ENCODE measurements around the gene PDE2A. TPM values are rescaled to one million over a fixed set of nuclear protein-coding genes. Genes with fewer than 3 reads are reported as not detected.

PDE2A gene
- total and polyA plus RNA-seq, 7 experiments from 2014 or later: 0.97 to 9.0 (median 1.7) TPM; not detected in 2

DNA sequence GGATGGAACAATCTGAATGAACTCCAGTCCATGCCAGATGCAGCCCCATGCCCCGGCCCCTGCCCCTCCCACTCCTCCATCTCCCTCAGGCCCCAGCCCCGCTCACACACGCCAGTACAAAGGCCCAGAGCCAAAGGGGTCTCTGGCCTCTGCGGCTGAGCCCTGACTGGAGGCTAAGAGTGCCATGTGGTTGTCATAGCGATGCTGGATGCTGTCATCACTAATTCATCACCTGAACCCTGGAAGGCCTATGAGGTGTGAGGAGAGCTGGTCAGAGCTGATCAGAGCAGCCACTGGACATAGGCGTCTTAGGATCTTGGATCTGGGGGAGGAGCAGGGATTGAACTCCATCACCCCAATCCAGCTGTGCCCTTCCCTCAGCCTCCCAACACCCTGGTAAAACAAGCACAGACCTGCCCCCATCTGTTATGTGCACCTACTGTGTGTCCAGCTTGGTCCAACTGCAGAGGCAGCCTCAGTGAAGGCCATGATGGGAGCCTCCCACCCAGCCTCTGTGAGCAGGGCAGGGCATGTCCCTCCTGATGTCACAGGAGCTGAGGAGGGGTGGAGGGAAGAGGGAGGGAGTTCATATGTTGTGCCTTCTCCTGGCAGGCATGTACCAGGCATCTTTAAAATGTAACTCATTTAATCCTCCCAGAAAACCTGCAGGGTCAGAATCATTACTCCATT lies 16.7 kb downstream of the PDE2A start:
- Histone ChIP-seq H3K4me1 (ENCODE audit: control insufficient read depth in 2 of 2, insufficient read depth in 2 of 2, low read length in 2 of 2) (no peaks in the 10 kb centered on the region), H3K9me3 (ENCODE audit: control insufficient read depth in 2 of 3, low read length in 3 of 3) (no peaks in the 10 kb centered on the region), H3K4me3 (ENCODE audit: low read length) (no peak overlapping the region), H3K27ac (ENCODE audit: low read depth, low read length) (no peak overlapping the region), H3K27me3 (ENCODE audit: control insufficient read depth in 2 of 2, insufficient read depth in 2 of 2, low read length in 2 of 2) (no peaks in the 10 kb centered on the region), H3K36me3 (ENCODE audit: control insufficient read depth in 2 of 3, insufficient read depth in 3 of 3, low read length in 3 of 3) (no peaks in the 10 kb centered on the region)
- DNase-seq (no peak), ATAC-seq (no peak)
- intact Hi-C loops (cut with micrococcal nuclease): no loop called here
- Mint-ChIP-seq H3K9me3 (no peaks in the 10 kb centered on the region), H3K4me3 (no peak overlapping the region), H3K27ac (no peak overlapping the region), H3K4me1 (no peaks in the 10 kb centered on the region), H3K36me3 (no peaks in the 10 kb centered on the region), H3K27me3 (peaks cover 0 to 28% (median under 1%) of the 10 kb centered on the region in 5 donors)
- POLR2A ChIA-PET: no interaction called here
- CTCF ChIA-PET: interaction anchor here (1.1 kb wide), 1 partner anchor 26 kb away, joined by 3 read pairs; no protein-coding TSS in a partner anchor

DNA sequence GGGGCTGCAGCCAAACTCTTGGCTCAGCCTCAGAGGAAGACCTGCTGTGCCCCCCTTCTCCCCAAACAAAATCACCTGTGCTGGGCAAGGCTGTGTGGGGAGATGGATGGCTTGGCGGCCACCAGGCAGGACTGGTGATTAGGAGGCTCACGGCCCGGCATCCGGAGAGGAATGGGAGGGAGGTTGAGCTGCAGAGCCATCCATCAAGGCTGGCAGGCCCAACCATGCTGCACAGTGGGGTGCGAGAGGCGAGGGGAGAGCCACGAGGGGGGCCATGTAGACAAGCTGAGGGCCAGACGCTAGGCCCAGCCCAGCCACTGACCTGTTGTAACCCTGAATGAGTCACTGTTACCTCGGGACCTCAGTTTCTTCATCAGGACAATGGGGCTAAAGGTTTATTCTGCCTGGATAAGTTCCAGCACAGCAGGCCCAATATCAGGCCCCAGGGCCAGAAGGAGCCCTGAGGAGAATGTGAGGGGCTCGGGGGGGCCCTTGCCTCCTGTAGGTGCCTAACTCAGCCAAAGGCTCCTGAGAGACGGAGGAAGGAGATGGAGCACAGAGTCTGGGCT lies 18.2 kb downstream of the PDE2A start:
- Mint-ChIP-seq H3K36me3 (no peaks in the 10 kb centered on the region), H3K9me3 (no peaks in the 10 kb centered on the region), H3K27ac (no peak overlapping the region), H3K4me1 (no peaks in the 10 kb centered on the region), H3K27me3 (peaks cover 0 to 20% (median 0%) of the 10 kb centered on the region in 5 donors), H3K4me3 (no peak overlapping the region)
- H3K27ac ChIP-seq (ENCODE audit: low read depth, low read length): no peak overlapping the region
- POLR2A ChIA-PET: no interaction called here
- DNase-seq: no peak
- H3K9me3 ChIP-seq (ENCODE audit: control insufficient read depth in 2 of 3, low read length in 3 of 3): no peaks in the 10 kb centered on the region
- intact Hi-C loops (cut with micrococcal nuclease): no loop called here
- H3K36me3 ChIP-seq (ENCODE audit: control insufficient read depth in 2 of 3, insufficient read depth in 3 of 3, low read length in 3 of 3): no peaks in the 10 kb centered on the region
- H3K27me3 ChIP-seq (ENCODE audit: control insufficient read depth in 2 of 2, insufficient read depth in 2 of 2, low read length in 2 of 2): no peaks in the 10 kb centered on the region
- H3K4me3 ChIP-seq (ENCODE audit: low read length): no peak overlapping the region
- no peak for ATAC-seq
- no peaks in the 10 kb centered on the region for H3K4me1 ChIP-seq (ENCODE audit: control insufficient read depth in 2 of 2, insufficient read depth in 2 of 2, low read length in 2 of 2)
- CTCF ChIA-PET: no interaction called here

DNA sequence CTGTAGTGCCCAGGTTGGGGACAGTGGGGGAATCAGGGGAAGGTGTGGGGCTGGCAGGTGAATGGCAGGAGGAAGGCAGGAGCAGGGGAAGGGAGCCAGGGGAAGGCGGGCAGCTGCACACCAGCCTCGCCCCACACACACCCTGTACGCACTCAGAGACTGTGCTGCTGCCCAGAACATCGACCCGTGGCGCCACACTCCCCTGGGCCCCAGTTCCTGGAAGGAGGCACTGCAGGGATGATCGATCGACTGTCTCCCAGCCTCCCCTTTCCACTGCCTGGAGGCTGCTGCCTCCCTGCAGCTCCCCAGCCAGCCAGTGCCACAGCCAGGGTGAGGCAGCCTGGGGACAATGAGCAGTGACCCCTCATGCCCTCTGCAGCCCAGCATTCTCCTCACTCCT lies 19.2 kb downstream of the PDE2A start:
- intact Hi-C loops (cut with micrococcal nuclease): no loop called here
- Histone ChIP-seq H3K4me3 (ENCODE audit: low read length) (no peak overlapping the region), H3K9me3 (ENCODE audit: control insufficient read depth in 2 of 3, low read length in 3 of 3) (no peaks in the 10 kb centered on the region), H3K27ac (ENCODE audit: low read depth, low read length) (no peak overlapping the region), H3K36me3 (ENCODE audit: control insufficient read depth in 2 of 3, insufficient read depth in 3 of 3, low read length in 3 of 3) (no peaks in the 10 kb centered on the region), H3K27me3 (ENCODE audit: control insufficient read depth in 2 of 2, insufficient read depth in 2 of 2, low read length in 2 of 2) (no peaks in the 10 kb centered on the region), H3K4me1 (ENCODE audit: control insufficient read depth in 2 of 2, insufficient read depth in 2 of 2, low read length in 2 of 2) (no peaks in the 10 kb centered on the region)
- ATAC-seq (no peak), DNase-seq (no peak)
- Mint-ChIP-seq H3K27me3 (peaks cover 0 to 14% (median 0%) of the 10 kb centered on the region in 5 donors), H3K9me3 (no peaks in the 10 kb centered on the region), H3K27ac (no peak overlapping the region), H3K36me3 (no peaks in the 10 kb centered on the region), H3K4me3 (no peak overlapping the region), H3K4me1 (no peaks in the 10 kb centered on the region)
- ChIA-PET CTCF (no interaction called here), POLR2A (no interaction called here)

DNA sequence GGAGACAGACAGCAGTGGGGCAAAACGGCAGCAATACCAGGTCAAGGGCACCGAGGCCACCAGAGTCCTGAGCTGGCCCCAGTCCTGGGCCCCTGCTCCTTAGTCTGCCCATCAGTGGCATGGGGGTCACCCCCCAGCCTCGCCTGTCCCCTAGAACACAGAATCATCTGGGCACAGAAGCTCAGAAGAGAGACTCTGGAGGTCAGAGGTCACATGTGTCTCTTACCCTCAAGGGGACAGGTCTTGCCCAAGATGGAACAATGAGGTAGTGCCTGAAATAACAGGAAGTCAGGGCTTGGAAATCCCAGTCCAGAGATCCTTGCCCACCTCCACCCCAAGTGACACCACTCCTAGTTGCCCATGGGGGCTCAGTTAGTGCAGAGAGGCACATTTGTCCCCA lies 20.6 kb downstream of the PDE2A start:
- no peaks in the 10 kb centered on the region for H3K36me3 ChIP-seq (ENCODE audit: control insufficient read depth in 2 of 3, insufficient read depth in 3 of 3, low read length in 3 of 3)
- intact Hi-C loops (cut with micrococcal nuclease): no loop called here
- H3K4me3 ChIP-seq (ENCODE audit: low read length): no peak overlapping the region
- POLR2A ChIA-PET: no interaction called here
- no peak overlapping the region for H3K27ac ChIP-seq (ENCODE audit: low read depth, low read length)
- no peaks in the 10 kb centered on the region for H3K9me3 ChIP-seq (ENCODE audit: control insufficient read depth in 2 of 3, low read length in 3 of 3)
- Mint-ChIP-seq H3K4me1 (no peaks in the 10 kb centered on the region), H3K27me3 (peaks cover 0 to 13% (median 0%) of the 10 kb centered on the region in 5 donors), H3K9me3 (no peaks in the 10 kb centered on the region), H3K4me3 (no peak overlapping the region), H3K36me3 (no peaks in the 10 kb centered on the region), H3K27ac (no peak overlapping the region)
- ATAC-seq (peak; percentile 6), DNase-seq (no peak)
- no peaks in the 10 kb centered on the region for H3K4me1 ChIP-seq (ENCODE audit: control insufficient read depth in 2 of 2, insufficient read depth in 2 of 2, low read length in 2 of 2)
- no peaks in the 10 kb centered on the region for H3K27me3 ChIP-seq (ENCODE audit: control insufficient read depth in 2 of 2, insufficient read depth in 2 of 2, low read length in 2 of 2)
- CTCF ChIA-PET: no interaction called here

DNA sequence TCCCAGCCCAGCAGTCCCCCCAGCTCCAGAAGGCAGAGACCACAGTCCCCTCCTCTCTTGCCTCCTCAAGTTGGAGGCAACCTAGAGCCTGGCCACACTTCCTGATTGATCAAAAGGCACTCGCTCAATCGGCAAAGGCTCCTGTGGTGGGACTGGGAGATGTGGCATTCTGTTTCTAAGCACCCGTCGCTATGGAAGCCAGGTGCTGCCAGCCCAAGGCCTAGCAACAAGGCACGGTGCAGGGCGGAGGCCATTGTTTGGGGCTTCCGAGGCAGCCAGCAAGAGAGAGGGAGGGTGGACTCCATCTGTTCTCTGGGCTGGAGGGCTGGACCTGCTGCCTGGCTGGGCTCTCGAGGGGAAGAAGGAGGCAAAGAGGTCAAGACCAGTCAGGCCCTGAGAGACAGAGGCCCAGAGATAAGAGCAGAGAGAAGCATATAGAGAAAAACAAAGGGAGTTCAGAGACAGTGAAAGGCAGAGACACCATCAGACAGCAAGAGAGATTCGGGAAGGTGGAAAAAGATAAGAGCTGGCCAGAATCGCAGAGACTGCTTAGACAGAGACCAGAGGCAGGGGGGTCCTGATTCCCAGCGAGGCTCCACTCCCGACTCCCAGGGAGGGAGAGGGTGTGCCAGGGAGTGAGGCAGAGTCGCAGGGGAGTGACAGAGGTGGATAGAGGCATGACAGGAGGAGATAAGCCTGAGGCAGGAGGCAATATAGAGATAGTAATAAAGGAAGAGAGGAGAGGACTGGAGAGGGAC lies 21.2 kb downstream of the PDE2A start:
- Mint-ChIP-seq H3K4me1 (no peaks in the 10 kb centered on the region), H3K4me3 (no peak overlapping the region), H3K27ac (no peak overlapping the region), H3K27me3 (peaks cover 0 to 8% (median 0%) of the 10 kb centered on the region in 5 donors), H3K36me3 (no peaks in the 10 kb centered on the region), H3K9me3 (no peaks in the 10 kb centered on the region)
- ChIA-PET POLR2A (no interaction called here), CTCF (no interaction called here)
- no peaks in the 10 kb centered on the region for H3K9me3 ChIP-seq (ENCODE audit: control insufficient read depth in 2 of 3, low read length in 3 of 3)
- no peak overlapping the region for H3K27ac ChIP-seq (ENCODE audit: low read depth, low read length)
- ATAC-seq: no peak
- intact Hi-C loops (cut with micrococcal nuclease): no loop called here
- H3K4me3 ChIP-seq (ENCODE audit: low read length): no peak overlapping the region
- no peaks in the 10 kb centered on the region for H3K4me1 ChIP-seq (ENCODE audit: control insufficient read depth in 2 of 2, insufficient read depth in 2 of 2, low read length in 2 of 2)
- DNase-seq: no peak
- no peaks in the 10 kb centered on the region for H3K36me3 ChIP-seq (ENCODE audit: control insufficient read depth in 2 of 3, insufficient read depth in 3 of 3, low read length in 3 of 3)
- H3K27me3 ChIP-seq (ENCODE audit: control insufficient read depth in 2 of 2, insufficient read depth in 2 of 2, low read length in 2 of 2): no peaks in the 10 kb centered on the region

DNA sequence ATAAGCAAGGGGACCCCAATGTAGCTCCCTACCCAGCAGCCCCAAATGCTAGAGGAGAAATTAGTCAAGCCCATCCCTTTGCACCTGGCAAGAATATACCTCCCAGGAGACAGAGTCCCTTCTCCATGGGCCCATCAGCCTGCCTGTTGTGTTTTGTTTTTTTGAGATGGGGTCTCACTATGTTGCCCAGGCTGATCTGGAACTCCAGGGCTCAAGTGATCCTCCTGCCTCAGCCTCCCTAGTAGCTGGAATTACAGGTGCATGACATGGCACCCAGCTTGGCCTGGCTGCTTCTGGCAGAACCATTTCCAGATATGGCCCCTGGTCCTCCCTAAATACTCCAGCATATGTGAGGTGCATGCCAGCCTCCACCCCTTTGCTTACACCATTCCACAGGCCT lies 22.1 kb downstream of the PDE2A start:
- Histone ChIP-seq H3K4me1 (ENCODE audit: control insufficient read depth in 2 of 2, insufficient read depth in 2 of 2, low read length in 2 of 2) (no peaks in the 10 kb centered on the region), H3K27me3 (ENCODE audit: control insufficient read depth in 2 of 2, insufficient read depth in 2 of 2, low read length in 2 of 2) (no peaks in the 10 kb centered on the region), H3K4me3 (ENCODE audit: low read length) (no peak overlapping the region), H3K36me3 (ENCODE audit: control insufficient read depth in 2 of 3, insufficient read depth in 3 of 3, low read length in 3 of 3) (no peaks in the 10 kb centered on the region), H3K9me3 (ENCODE audit: control insufficient read depth in 2 of 3, low read length in 3 of 3) (no peaks in the 10 kb centered on the region), H3K27ac (ENCODE audit: low read depth, low read length) (no peak overlapping the region)
- Mint-ChIP-seq H3K27me3 (peaks cover 0 to 8% (median 0%) of the 10 kb centered on the region in 5 donors), H3K27ac (no peak overlapping the region), H3K4me3 (no peak overlapping the region), H3K36me3 (no peaks in the 10 kb centered on the region), H3K9me3 (no peaks in the 10 kb centered on the region), H3K4me1 (no peaks in the 10 kb centered on the region)
- ATAC-seq (no peak), DNase-seq (no peak)
- ChIA-PET POLR2A (no interaction called here), CTCF (interaction anchor here (1.1 kb wide), 1 partner anchor 37 kb away, joined by 3 read pairs; no protein-coding TSS in a partner anchor)
- intact Hi-C loops (cut with micrococcal nuclease): no loop called here

Data from naive thymus-derived CD4-positive, alpha-beta T cell (primary cell).